HG03432 (cell line): ENCODE measurements around the gene CACNB2.

ENCODE experiments used
- ATAC-seq: cut with Tn5 transposase; IDR thresholded peaks from one replicate; pipeline ENCODE4 v1.9.1; 2021; ENCODE audit warnings: mild to moderate bottlenecking, moderate library complexity; ENCODE audit not compliant: unreplicated experiment

CACNB2 gene

GRCh38 chr10:18224626-18225445, 84.6 kb downstream of the CACNB2 start:
- ATAC-seq, result no peak

GRCh38 chr10:18226336-18226735, 86.1 kb downstream of the CACNB2 start:
- no peak for ATAC-seq

GRCh38 chr10:18229826-18230225, 89.6 kb downstream of the CACNB2 start:
- ATAC-seq, result no peak

GRCh38 chr10:18230794-18231193, 90.6 kb downstream of the CACNB2 start:
- no peak for ATAC-seq

GRCh38 chr10:18231480-18231879, 91.3 kb downstream of the CACNB2 start:
- no peak for ATAC-seq

- no peak for ATAC-seq
These were observed 93.6 kb downstream of the CACNB2 start for GRCh38 chr10:18233775-18234174.

GRCh38 chr10:18235477-18235876, 95.3 kb downstream of the CACNB2 start:
- ATAC-seq, result no peak

- no peak for ATAC-seq
These were observed 96.5 kb downstream of the CACNB2 start for GRCh38 chr10:18236756-18237155.

GRCh38 chr10:18238870-18239485, 98.8 kb downstream of the CACNB2 start:
- ATAC-seq, result no peak

- ATAC-seq, result no peak
These were observed 100.1 kb downstream of the CACNB2 start for GRCh38 chr10:18240185-18240882.

- no peak for ATAC-seq
These were observed 106.7 kb downstream of the CACNB2 start for GRCh38 chr10:18246967-18247366.

GRCh38 chr10:18252086-18252485, 111.9 kb downstream of the CACNB2 start:
- no peak for ATAC-seq

- ATAC-seq, result no peak
These were observed 113.9 kb downstream of the CACNB2 start for GRCh38 chr10:18254086-18254485.

- no peak for ATAC-seq
These were observed 114.5 kb downstream of the CACNB2 start for GRCh38 chr10:18254692-18255091.

- no peak for ATAC-seq
These were observed 120.2 kb downstream of the CACNB2 start for GRCh38 chr10:18260310-18260922.

GRCh38 chr10:18261063-18261610, 120.9 kb downstream of the CACNB2 start:
- no peak for ATAC-seq

GRCh38 chr10:18261768-18262231, 121.6 kb downstream of the CACNB2 start:
- ATAC-seq, result no peak

GRCh38 chr10:18264466-18265050, 124.3 kb downstream of the CACNB2 start:
- no peak for ATAC-seq

- no peak for ATAC-seq
These were observed 127.8 kb downstream of the CACNB2 start for GRCh38 chr10:18268005-18268404.

- ATAC-seq, result no peak
These were observed 131.3 kb downstream of the CACNB2 start for GRCh38 chr10:18271491-18271890.

- no peak for ATAC-seq
These were observed 132.8 kb downstream of the CACNB2 start for GRCh38 chr10:18273039-18273438.
